Dermis microvascular lymphatic vessel endothelial cell (primary cell): Measurements from ENCODE around the gene RARA. TPM values are rescaled to one million over a fixed set of nuclear protein-coding genes. Genes with fewer than 3 reads are reported as not detected.
A peak's percentile ranks its signal among the peaks of the same experiment; 100 is the strongest.

Experiments
- DNase-seq, 2 donors: peaks; one replicate each; pipeline versions ENCODE4 v3.0.0 to v3.0.0-alpha.2; 2010; ENCODE audit warnings: low read depth in 2 of 2
- total RNA-seq: library from RNA; depleted of rRNA; stranded (reverse); fragments of >200 nt; gene quantifications from 2 replicates; pipeline ENCODE4 v1.2.1, GENCODE V29; 2014

Gene RARA
- total RNA-seq, 1 donor from 2014 or later = 5.1 TPM

- no peak for DNase-seq
Measured at GRCh38 chr17:40315678-40316570, 6.9 kb downstream of the RARA start.

DNA sequence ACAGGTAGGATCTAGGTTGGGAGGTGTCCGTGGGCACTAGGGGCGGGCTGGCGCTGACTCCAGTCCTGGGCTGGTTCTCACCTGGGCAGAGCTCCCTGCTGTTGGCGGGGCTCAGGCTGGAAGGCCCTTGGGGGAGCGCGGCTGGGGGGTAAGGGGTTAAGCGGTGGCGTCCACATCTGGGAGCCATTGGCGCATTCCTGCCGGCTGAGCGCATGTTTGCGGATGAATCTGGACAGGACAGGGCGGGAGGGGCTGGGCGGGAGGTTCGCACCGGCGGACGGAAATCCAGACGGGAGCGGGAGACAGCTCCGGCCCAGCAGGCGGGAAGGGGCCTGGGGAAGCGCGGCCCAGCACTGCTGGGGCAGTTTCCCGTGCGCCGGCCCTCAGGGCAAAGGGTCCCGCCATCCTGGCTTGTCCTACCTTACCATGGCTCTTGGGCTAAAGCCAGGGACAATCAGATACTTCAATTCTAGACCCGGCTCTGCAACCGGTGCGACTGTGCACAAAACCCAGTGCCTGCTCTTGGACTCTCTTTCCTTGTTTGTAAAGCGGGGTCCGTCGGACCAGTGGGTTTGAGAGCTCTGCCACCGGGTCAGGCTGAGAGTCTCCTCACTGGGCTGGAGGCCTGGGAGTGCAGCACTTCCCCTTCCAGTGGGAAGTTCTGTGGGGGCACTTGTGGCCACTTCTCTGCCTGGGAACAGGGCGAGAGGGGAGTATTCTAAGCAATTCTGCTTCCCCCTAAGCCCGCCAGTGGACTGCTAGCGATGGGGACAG, 7.8 kb downstream of the RARA start:
- DNase-seq = peak; percentile 60 to 74

DNA sequence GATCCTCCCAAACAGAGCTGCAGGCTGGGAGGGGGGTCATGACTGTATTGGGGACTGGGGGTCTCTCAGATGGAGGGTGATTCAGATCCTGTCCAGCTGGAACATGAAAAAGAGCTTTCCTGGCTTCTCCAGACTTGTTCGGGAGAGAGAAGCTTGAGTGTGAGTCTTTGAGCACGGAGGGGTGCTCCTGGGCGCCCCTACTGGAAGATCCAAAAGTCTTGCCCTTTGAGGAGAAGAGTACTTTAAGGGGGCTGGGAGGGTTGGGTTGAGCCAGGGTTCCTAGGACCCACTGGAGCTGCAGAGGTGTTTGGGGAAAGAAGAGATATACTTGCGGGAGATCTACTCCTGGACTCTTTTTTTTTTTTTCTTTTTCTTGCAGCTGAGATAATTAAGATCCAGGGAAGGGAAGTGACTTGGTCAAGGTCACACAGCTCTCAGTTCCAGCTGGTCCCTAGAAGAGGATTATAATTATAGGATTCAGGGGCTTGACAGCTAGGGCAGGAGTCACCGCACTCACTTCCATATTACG, 8.4 kb downstream of the RARA start:
- peak in 1 of 2 donors; percentile 60 for DNase-seq

DNA sequence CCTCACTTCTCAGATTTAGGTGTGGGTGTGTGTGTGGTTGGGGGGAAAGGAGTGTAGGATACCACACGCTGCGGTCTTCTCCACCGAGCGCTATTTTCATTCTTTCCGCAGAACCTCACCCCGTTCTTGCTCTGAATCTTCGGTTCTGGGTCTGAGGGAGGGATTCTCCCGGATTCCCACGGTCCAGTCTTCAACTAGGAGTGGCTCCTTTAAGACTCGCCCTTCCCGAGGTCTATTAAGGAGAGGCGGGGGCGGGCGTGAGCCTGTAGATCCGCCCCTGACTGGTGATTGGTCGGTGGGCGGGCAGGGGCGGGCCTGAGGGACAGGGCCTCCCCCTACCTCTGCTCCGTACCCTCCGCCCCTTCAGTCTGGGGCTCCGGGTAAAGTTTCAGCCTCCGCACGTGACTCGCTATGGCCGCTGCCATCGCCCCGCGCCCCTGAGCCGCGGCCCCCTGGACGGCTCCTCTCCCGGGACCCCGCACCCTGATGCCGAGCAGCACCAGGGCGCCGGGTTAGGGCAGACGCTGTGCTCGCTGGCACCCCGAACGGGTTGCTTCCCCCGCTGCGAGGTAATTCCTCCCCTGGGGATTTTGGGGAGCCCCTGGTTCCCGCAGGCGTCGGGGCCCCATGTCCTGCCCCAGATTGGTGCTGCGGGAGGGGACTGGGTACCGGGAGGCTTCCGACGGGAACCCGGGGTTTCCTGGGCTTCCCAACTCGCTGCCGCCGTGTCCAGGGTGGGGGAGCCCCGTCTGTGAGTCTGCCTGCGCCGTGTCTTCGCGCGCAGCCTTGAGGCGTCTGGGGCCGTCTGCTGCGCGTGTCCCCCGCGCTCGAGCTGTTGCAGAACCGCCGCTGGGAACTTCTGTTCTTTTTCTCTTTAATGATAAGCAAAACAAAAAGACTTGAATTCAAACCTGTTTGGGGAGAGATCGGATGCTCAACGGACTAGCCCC, 9.2 kb downstream of the RARA start:
- peak; percentile 80 to 97 for DNase-seq

GRCh38 chr17:40318830-40319391, 9.9 kb downstream of the RARA start:
- DNase-seq = no peak

DNA sequence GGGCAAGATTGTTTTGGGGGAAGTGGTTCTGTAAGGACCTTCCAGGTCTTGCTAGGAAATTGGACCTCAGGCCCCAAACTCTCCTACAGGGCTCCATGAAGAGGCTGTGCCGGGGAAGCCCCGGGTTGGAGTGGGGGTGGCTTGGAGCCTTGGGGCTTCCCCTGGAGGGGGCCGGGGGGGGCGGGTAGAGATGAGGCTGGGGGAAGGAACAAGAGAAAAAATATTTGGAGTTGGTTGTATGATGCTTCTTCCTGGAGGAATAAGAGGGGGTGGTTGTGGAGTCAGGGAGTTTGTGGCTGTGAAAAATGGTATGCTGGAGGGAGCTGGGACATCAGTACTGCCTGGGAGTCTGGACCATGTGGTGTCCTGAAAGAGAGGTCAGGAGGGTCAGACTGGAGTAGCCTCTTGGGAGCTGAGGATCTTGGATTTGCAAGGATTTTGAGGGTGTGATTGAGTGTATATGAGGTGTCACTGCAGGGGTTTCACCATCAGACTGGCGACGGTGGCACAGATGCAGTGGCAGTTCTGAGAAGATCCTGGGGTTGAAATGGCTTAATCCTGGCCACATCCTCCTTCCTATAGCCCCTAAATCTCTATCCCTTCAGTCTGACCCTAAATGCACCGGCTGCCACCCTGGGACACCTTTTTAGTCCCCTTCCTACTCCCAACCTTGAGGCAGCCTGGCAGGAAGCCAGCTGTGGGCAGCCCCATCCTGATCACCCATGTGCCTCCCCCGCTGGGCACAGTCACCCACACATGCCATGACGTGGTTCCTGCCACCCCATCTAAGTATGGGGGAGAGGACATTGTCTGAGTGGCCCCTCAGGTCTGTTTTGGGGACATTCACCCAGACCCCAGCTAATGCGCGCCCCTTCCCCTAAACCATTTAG, 10.9 kb downstream of the RARA start:
- no peak for DNase-seq

DNA sequence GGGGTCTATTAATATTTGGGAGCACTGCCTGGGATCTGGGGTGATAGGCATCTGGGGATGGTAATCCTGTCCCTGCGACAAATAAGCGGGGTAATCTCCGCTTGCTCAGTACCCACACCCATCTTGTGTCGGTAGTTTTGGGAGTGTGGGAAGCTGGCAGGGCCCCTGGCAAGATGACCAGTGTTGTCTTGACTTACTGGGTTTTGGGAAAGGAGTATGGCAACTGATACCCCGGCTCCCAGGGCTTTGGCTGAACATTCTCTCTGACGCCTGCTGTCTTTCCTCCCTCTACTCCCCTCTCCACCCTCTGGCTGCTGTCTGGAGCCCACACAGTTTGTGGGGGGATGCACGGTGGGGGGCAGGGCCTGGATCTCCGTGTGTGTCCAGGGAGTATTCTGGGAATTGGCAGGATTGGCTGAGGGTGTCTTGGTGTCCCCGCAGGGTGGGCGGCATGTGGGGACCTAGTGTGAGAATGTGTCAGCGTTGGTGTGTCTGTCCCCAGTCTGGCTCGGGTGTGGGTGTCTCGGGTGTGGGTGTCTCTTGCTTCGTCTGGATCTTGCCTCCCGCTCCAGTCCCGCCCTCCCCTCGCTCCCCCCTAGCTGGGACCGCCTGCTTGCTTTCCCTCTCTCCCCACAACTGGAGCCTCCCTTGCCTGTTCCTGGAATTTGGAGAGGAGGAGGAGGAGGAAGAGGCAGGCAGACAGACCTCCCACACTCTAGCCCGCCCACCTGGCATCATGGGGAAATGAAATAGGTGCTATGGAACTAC, 12.0 kb downstream of the RARA start:
- no peak for DNase-seq

DNA sequence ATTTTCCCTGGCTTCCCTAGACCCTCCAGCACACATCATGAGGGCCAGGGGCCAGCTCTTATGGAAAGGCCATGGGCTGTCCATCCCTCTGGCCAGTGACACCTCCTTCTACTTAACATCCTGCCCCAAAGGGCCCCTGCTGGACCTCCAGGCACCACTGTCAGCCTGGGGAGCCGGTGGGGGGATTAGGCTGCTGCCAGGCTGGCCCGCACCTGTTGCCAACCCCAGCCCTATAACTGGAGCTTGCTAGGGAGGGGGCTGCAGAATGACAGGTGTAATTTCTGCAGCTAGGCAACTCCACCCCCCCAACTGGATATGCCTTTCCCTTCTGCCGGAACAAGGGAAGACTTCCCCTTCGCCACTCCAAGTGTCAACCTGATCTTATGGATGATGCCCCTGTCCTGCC, 12.5 kb downstream of the RARA start:
- DNase-seq = no peak

DNA sequence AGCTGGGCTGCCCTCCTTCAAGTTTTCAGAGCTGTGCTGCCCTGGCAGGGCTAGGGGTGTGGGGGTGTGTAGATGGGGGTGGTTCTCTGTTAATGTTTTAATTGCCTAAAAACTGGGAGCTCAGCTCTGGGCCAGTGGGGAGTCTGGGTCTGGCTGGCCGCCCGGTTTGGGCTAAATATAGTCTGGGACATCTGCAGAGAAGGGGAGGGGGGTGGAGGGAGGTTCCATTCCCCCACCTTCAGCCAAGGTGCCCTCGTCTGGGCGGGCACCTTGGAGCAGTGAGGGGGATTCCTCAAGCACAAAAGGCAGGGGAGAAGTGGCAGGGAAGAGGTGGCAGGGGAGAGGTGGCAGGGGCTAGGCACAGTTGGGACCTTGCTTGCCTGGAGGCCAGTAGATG, 13.0 kb downstream of the RARA start:
- DNase-seq = no peak

GRCh38 chr17:40322358-40323315, 13.7 kb downstream of the RARA start:
- peak; percentile 93 to 95 for DNase-seq

DNA sequence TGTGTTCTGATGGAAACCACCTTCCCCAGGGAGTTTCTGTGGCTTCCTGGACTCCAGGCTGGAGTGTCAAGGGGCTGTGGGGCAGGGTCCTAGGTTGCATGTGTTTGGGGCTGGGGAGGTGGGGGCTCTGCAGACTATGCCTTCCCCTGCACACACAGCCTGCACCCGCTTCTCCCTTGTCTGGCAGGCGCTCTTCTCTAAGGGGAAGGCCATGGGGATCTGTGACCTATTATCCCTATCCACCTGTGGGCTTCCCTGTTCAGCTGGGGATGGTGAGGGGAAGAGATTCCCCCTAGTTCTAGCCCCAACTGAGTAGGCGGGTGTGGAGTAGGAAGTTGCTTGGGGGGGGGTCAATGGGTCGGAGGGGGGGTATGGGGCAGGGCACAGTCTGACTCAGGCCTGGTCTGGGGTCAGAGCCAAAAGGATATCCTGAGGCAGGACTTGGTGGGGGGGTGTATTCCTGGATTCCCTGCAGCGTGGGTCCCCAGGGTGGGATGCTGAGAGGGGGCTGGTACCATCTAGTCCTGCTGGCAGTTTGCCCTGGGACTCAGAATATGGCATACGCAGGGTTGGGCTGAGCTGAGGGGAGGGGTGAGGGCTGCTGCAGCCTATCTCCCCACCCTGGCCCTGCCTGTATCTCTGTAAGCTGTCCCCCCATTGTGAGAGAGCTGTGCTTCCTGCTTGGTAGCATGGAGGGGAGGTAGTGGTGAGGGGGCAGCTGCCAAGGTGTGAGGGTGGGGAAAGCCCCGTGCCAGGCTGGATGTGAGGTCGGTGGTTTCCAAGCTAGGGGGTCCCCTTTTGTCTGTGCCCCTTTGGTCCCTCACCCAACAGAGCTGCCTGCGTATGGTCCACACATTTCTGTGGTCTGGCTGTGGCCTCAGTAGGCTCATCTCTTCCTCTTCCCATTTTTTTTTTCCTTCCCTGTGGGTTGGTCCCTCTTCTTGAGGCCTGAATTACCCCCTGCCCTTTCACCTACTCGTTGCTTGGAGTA, 14.7 kb downstream of the RARA start:
- peak; percentile 78 to 90 for DNase-seq

- no peak for DNase-seq
Measured at GRCh38 chr17:40325156-40326013, 16.4 kb downstream of the RARA start.

GRCh38 chr17:40326014-40326831, 17.2 kb downstream of the RARA start:
- DNase-seq = peak in 1 of 2 donors; percentile 64

DNA sequence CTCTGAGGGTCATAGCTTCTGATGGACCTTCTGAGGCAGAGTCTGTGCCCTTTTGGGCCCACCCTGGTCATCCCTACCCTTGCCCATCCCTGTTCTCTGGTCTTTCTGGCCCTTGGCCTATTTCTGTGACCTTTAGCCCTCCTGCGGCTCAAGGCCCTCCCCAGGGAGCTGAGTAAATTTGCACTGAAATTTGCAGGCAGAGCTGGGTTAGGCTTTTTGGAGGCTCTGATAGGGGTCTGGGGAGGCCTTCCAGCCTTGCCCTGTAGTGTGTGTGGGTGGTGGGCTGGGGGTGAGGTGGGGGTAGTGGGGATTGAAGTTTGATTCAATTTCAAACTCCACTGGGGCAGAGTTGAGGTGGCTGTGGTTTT, 17.8 kb downstream of the RARA start:
- no peak for DNase-seq

DNA sequence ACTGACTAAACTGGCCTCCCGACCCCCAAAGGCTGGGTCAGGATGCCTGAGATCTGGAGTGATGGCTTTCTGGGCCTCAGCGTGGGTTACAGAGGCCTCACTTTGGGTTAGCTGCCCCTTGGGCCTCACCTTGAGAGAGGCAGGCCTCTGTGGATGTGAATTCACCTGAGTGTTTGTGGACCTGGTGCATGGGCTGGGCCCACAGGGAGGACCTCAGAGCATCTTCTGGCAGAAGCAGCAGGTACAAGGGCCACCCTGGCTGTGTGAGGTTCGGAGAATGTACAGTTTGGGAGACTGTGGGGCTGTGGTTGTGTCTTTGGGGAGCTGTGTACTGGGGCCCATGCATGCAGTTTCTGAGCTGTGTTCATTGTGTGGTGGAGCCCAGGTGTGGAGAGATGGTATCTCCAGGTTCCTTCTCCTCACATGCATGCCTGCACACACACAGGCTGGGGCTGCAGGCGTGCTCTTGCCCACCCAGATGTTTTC, 18.3 kb downstream of the RARA start:
- DNase-seq = no peak
